Endothelial cell of hepatic sinusoid (primary cell): ENCODE results near the gene UGT1A6.
"Not testable (repeated sequence)": the region's sequence is repeated elsewhere in the genome, so short reads cannot be mapped to it uniquely, and the experiment has no call there.

ENCODE experiments used
- in situ Hi-C: cut with HindIII; loops from 2 replicates; pipeline ENCODE4 v1.10.0; 2017; ENCODE audit warnings: low sequenced_read_pairs

The UGT1A6 gene

DNA sequence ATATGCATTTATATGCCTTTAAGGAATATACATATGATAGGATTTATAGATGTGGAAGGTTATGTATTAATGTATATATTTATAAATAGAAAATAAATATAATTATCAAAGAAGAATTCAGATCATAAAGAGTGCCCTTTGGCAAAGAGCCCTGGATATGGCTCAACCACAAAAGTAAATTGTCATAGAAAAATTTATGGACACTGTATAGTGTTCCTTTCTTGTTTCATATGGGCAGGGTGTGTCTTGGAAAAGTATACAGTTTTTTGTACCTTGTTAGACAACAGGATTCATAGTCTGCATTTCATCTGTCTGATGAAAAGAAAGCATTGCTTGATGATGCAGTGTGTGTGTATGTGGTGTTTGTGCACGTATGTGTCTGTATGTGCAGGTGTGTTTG is 8.1 kb upstream of the UGT1A6 start:
- in situ Hi-C loops = no loop called here

DNA sequence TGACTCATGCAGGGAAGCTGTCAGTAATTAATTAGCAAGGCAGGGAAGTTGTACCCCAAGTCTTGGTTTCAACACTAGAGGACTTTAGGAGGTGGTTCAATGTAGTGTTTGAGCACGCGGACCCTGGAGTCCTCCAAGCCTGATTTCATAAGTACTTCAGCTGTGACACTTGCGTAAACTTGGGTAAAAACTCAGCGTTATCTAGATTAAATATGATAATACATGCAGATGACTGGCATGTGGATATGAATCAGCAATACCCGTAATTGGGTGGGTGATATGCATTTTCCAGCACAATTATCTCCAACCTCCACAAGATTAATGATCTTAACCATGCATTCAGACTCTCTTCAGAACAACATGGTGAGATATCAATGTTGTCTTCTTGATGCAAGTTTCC is 5.8 kb upstream of the UGT1A6 start:
- in situ Hi-C loops = no loop called here

DNA sequence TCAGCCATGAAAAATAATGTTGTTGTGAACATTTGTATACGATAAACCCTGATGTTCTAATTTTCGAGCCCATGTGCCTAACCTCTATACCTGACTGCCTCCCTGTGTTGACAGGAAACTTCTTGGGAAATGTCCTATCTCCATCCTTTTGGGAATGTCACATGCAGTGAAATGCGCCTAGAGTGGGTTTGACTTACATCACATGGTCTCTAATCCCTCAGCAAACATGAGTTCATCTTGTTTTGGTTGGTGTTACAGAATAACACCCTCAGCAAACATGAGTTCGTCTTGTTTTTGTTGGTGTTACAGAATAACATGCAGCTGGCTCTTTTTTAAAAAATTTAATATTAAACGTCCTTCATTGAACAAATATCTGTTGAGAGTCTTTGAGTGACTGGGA is 4.3 kb upstream of the UGT1A6 start:
- in situ Hi-C loops = no loop called here

DNA sequence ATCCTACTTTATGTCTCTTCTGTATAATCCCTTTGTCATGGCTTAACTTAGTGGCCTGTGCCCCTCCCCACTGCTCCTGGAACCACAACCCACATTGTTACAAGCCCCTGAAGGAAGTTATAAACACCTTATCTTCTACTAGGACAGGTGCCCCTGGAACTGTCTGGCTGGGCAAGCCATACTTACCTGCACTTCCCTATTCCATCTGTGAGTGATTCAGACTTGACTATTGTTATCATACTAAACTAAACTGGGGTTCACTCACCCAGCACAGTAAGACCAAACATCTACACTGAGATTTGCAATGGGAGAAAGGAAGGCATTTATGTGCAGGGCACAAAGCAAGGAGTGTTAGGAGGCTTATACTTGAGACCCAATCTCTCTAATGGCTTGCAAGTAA is 3.7 kb upstream of the UGT1A6 start:
- in situ Hi-C loops = no loop called here

DNA sequence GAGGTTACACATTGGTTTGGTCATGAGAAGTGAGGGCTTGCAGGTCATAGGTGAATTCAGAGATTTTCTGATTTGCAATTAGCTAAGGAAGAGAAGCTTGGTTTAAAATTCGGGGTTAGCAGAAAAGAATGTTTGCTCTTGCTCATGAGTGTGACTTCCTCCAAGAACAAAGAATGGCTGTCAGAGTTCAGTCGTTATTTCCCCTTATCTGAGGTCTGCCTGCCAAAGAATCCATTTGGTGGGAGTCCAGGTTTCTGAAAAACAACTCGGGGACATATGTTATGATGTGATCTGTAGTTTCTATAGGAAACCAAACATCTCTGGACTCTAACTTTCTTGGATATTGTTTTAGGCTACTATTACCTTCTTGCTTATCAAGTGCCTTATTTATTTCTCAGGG is 3.2 kb upstream of the UGT1A6 start:
- in situ Hi-C loops = no loop called here

DNA sequence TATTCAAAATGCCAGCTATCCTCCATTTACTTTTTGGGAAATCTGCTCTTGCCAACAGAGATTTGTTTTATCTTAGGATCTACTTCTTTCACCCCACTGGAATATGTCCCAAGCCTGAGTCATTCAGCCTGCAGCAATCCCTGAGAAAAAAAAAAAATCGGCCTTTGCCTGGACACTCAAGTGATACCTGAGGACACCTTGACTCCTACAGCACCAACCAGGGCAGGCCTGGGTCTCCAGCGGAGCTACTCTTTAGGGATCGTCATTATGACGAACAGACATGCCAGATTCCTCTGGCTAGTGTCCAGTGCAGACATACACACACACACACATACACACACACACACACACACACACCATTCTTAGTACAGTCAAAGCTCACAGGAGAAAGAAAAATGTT is 2.2 kb upstream of the UGT1A6 start:
- in situ Hi-C loops = no loop called here

DNA sequence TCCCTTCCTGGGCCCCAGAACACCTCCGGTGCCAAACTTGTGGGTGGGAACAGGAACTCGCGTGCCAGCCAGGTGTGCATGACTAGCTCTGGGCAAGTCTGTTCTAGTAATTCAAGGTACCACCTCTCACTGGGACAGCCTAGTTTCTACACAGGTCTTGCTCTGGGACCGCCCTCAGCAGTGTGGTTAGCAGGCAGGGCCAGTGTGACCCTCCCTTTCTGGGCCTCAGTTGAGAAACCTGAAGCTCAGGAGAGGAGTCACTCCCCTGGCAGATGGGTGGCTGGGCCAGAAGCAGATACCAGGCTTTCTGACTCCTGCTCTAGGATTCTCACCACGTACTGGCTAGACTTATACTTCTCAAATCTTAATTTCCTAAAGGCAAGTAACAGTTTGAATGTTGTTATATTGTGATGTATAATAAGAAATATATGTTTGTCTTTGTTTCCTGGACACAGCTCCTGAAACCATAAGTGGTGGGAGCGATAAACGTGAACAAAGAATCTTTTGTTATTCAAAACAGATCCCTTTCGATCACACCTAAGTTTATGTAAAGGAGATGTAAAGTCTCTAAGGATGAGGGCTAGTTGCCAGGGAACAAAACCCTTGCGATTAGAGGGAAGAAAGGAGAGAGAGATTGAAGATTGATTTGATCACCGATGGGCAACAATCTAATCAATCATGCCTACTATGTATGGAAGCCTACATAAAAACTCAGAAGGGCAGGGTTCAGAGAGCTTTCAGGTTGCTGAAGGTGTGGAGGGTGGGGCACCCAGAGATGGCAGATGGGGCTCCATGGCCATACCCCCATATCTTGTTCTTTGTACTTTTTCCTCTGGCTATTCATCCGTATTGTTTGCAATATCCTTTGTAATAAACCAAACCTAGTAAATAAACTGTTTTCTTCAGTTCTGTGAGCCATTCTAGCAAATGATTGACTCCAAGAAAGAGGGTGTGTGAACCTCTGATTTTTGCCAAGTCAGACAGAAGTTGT is 952 bp upstream of the UGT1A6 start:
- in situ Hi-C loops = no loop called here

DNA sequence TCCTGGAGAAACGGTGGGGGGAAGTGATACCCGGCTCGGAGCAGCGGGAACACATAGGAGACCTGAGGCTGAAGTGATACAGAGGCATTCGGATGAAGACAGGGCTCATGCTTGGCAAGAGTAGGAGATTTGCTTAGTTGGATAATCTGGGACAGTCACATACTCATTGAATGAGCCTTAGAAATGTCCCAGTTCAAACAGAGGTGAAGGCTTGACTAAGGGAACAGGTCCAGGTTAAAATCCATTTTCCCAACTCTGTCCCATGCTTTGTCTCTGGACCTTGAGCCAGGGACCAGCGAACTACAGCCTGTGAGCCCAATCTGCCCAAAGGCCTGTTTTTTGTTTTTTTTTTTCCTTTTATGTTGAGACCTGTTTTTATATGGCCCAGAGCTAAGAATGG is 1.3 kb downstream of the UGT1A6 start:
- in situ Hi-C loops = no loop called here

DNA sequence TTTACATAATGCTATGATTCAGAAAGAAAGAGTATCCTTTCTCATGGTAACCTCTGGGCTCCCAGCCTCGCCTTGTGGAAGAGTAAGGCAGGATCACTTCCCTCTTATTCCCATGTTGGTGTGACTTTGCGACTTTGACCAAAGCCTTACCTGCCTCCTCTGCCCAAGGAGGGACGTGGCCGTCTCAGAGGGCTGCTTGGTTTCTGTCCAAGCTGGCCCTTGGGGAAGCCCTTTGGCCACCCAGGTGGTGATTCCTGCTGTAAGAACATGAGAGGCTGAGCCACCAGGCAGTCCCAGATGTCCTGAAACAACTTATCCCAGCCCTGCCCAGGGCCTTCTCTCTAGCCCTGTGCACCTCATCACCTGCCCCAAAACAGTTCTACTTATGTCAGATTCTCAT is 6.0 kb downstream of the UGT1A6 start:
- in situ Hi-C loops = no loop called here

DNA sequence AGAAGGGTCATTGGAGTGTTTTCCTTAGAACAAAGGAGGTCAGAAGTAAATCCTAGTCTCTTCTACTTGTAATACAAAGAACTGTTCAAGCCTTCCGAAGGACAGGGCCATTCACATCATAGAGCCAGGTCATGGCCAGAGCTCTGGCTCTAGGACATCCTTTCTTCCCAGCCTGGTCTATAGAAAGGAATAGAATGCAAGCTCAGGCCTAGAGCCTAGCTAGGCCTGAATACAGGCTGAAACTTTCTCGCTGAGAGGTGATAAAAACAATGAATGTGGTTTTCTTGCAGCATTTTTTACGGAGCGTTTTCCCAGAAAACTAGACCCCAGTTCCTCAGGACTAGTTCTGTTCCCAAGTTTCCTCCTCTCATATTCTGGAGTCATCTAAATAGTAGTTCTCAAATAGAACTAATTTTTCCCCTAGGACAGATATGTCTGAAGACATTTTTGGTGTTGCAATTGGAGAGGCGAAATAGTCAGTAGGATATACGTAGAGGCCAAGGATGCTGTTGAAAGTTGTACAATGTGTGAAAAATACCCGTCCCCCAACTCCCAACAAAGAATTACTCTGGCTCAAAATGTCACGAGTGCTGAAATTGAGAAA is 6.8 kb downstream of the UGT1A6 start:
- in situ Hi-C loops = no loop called here

DNA sequence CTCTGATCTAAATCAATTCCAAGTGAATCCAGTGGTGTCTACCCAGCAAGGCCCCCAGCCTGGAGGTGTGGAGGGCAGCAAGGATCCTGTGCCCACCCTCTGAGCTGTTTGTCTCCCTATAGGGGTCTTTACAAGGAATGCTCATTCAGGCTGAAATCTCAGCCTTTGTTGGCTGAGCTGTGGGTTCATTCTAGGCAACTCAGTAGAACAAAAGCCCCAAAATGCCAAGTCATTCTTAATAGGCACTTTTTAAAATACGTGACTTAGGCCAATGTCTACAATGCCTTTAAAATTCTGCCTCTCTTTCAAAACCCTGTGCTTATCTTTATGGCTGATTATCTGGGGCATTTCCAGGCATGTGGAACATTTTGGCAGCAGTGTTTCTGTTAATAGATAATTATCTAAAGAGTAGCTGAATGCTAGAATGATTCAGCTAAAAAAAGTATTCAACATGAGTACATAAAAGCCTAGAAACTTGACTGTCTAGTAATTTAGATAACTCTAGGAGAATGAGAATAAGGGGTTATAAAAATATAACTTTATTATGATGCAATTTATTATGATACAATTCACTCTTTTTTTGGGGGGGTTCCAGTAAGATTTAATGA is 7.4 kb downstream of the UGT1A6 start:
- in situ Hi-C loops = no loop called here

DNA sequence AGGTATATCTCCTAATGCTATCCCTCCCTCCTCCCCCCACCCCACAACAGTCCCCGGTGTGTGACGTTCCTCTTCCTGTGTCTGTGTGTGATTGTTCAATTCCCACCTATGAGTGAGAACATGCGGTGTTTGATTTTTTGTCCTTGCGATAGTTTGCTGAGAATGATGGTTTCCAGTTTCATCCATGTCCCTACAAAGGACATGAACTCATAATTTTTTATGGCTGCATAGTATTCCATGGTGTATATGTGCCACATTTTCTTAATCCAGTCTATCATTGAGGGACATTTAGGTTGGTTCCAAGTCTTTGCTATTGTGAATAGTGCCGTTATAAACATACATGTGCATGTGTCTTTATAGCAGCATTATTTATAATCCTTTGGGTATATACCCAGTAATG is 8.2 kb downstream of the UGT1A6 start:
- in situ Hi-C loops = not testable (repeated sequence)

DNA sequence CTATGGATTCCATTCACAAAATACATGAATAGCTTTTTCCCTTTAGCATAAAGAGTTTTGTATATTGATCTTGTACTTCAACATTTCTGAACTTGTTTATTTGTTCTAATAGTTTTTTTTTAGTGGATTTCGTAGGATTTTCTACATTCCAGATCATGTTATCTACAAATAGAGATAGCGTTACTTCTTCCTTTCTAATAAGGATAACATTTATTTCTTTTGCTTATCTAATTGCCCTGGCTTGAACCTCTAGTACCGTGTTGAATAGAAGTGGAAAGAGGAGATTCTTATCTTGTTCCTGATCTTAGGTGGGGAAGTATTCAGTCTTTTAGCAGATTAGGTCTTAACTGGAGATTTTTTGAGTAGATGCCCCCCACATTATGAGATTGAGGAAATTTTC is 9.5 kb downstream of the UGT1A6 start:
- in situ Hi-C loops = no loop called here

DNA sequence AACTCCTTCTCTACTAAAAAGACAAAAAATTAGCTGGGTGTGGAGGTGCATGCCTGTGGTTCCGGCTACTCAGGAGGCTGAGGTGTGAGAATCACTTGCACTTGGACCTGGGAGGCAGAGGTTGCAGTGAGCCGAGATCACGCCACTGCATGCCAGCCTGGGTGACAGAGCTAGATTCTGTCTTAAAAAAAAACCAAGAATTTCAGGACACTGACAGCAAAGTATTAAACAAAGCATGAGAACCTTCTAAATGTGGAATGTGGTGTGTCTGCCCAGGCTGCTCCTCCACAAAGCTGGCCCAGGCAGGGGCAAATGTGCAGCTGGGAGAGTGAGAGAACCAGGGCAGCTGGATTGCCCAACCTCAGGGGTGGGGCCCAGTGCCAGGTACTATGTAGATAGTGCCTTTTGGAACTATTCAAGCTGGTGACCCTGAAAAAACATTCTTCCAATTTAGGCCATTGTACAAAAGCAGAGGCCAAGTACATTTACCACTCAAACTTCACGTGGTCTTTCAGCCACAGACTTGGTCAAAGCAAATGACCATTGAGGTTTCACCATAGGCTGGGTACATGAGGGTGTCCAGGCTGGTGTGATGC is 13.3 kb downstream of the UGT1A6 start:
- in situ Hi-C loops = no loop called here

DNA sequence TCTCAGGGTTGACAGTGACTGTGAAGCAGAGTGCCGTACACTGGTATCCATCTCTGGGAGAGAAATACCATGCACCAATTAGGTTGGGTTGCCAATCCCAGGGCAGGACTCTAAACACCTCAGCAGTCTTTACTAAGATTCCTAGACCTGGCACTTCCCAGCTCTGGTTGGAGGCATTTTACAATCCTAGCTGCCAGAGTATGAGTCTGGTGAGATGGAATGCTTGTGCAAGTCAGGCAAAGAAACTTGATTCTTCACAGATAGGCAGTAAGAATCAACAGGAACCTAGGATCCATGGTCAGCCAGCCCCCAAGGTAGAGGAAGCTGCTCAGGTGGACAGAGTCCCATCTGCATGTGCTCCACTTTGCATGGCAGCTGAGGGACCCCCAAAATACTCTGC is 14.0 kb downstream of the UGT1A6 start:
- in situ Hi-C loops = no loop called here

DNA sequence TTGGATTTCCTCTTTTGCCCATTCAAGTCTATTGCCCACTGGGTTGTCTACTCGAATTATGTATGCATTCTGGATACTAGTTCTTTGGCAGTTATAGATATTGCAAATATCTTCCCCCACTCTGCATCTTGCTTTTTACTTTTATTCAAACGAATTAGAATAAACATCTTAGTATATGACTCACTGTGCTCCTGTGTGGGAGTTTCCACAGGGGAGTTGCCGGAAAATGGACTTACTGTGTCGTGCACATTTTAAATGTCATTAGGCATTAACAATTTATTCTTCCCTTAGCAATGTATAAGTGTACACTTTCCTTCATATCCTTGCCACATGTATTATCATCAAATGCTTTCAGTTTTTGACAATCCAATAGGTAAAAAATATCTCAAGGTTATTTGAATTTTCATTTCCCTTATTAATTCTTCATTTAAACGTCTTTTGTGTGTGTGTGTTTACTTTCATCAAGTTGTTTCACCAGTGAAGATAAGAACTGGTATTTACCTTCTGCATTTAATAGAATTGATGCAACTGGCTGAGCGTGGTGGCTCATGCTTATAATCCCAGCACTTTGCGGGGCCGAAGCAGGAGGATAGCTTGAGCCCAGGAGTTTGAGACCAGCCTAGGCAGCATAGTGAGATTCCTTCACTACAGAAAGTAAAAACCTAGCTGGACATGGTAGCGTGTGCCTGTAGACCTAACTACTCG is 15.4 kb downstream of the UGT1A6 start:
- in situ Hi-C loops = no loop called here

DNA sequence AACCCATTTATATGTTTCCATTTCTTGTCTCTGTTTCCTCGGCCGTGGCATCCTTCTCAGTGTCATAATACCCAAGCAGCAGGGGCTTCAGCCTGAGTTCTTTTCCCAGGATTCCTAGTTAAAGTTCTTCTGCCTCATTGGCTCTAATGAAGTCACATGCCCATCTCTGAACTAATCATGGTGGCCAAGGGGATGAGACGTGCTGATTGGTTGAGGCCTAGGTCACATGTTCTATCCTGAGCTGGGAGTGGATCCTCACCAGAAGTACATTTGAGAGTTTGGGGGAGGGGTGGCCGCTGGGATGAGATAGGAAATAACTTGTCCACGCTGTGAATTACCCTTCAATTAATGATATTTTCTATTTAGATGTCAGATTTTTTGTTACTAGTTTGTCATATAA is 16.3 kb downstream of the UGT1A6 start:
- in situ Hi-C loops = no loop called here

DNA sequence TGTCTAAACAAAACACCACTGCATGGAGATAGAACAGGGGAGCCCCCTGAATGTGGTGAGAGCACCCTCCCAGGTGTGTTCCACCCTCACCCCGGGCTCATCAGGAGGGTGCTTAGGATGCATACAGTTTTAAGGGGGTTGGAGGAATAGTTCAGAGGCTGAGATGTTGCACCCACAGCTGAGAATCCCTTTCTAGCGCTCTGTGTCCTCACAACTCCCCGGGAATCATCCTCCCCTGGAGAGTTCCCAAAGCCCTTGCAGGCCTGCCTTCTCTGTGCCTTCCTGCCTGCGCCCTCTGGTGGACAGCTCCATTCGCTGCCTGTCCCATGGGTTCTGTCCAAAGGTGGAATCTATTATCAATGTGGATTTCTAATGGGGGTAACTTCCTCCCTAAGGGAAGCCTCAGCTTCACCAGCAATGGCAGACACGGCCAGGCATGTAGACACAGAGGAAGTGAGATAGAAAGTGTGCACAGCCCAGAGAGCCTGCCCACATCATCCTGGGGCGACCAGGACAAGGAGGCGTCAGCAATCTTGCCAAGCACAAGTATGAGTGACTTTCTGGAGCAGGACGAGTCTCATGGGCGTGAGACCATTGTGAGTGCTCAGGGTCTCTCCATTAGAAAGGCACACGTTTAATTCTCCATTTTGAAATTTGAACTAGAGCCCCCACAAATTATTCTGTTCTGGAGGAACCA is 18.8 kb downstream of the UGT1A6 start:
- in situ Hi-C loops = no loop called here

DNA sequence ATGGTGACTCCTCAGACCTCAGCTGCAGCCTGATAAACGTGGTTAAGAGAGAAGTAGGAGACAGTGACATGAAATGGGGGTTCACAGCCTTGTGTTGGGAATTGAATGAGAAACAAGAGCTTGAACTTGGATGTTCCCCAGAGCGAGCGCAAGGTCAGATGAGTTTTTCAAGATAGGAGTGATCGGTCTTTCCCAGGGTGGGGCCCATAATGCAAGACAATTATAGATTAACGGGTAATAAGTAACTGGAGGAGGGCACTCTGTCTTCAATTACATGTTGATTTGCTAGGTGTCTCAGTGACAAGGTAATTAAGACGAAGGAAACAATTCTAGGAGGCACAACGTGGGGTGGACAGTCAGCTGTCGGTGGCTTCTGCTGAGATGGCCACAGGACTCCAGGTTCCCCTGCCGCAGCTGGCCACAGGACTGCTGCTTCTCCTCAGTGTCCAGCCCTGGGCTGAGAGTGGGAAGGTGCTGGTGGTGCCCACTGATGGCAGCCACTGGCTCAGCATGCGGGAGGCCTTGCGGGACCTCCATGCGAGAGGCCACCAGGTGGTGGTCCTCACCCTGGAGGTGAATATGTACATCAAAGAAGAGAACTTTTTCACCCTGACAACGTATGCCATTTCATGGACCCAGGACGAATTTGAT is 20.0 kb downstream of the UGT1A6 start, which contains the start of gene UGT1A5:
TSS of gene UGT1A5 (plus strand) at position 297 of the 651 bp plus-strand sequence. CDS start at position 382, 85 bp downstream.
- in situ Hi-C loops = no loop called here

DNA sequence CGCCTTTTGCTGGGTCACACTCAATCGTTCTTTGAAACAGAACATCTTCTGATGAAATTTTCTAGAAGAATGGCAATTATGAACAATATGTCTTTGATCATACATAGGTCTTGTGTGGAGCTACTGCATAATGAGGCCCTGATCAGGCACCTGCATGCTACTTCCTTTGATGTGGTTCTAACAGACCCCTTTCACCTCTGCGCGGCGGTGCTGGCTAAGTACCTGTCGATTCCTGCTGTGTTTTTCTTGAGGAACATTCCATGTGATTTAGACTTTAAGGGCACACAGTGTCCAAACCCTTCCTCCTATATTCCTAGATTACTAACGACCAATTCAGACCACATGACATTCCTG is 20.5 kb downstream of the UGT1A6 start:
- in situ Hi-C loops = no loop called here
